ENCODE results near the gene GIMAP7.
"Not testable (repeated sequence)": the region's sequence is repeated elsewhere in the genome, so short reads cannot be mapped to it uniquely, and the experiment has no call there.

GIMAP7 gene

DNA sequence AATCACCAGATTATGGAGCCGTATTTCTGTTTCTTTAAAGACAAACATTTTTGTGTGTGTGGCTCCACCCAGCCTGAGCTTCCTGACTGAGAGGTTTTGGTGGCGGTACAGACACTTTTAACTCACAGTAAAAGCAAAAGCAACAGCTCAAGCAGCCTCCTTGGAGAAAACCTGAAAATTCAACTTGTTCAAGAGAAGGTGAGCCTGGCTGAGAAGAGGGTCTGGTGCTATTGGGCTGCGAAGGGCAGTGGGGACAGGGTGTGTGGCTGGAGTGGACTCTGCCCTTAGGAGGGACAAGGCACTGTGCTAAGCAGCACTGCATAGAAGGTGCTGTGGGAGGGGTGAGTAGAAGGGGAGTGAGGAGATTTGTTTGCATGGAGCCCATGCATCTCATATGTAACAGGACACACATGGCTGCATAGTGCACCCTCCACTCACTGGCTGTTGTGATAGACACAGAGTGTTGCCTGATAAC lies at the start of gene GIMAP7:
Gene GIMAP7 (plus strand): TSS at position 125 of the 475 bp plus-strand sequence. CDS start 5,103 bp downstream, outside the sequence.
- peak; percentile 66 for DNase-seq

DNA sequence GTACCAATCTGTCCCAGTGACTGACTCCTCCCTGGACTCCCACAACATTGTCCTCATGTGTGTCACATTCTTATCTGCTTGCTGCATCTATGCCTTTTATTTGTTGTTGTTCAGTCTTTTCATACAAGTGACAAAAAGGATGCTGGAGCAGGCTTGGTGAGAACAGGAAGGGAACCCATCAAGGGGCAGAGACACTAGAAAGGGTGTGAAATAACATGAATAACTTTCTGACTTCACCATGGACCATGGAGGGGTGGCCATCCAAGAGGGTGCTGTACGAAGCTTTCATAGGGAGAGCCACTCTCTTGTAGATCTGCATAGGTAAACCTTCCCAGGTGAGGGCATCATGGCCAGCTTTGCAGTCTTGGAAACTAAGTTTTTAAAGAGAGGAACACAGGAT lies 49.7 kb upstream of the GIMAP7 start:
- no peak for DNase-seq

GRCh38 chr7:150465414-150465813 lies 49.3 kb upstream of the GIMAP7 start:
- DNase-seq = no peak

DNA sequence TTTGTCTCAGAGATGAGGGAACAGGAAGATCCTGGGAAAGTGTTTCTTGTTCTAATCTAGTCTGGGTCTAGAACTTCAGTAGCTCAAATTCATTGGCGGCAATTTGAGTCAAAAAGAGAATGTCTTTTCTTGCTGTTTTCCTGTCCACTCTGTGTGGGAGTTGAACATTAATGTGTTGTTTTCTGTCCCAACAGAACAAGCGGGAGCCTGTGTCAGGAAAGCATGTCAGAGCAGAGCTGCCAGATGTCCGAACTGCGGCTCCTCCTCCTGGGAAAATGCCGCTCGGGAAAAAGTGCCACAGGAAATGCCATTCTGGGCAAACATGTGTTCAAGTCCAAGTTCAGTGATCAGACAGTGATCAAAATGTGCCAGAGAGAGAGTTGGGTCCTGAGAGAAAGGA lies 48.2 kb upstream of the GIMAP7 start:
- DNase-seq = no peak

GRCh38 chr7:150468241-150468640 lies 46.4 kb upstream of the GIMAP7 start:
- no peak for DNase-seq

DNA sequence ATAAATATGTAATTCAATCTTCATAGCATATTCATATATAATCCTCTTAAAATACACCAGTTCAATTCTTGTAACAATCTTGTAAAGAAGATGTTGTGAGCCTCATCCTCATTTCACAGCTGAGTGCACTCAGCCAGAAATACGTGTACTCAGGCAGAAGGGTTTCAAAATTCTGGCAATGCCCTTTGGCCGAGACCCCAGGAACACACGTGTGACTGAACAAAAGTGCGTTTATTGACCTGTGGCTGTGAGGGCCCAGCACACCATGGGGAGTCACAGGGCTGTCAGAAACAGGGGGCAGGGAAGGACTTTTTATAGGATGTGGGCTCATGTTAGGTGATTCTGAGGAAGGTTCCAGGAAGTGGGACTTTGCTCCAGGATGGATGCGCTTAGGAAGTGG lies 42.8 kb upstream of the GIMAP7 start:
- DNase-seq = no peak

GRCh38 chr7:150473902-150474301 lies 40.8 kb upstream of the GIMAP7 start:
- no peak for DNase-seq

DNA sequence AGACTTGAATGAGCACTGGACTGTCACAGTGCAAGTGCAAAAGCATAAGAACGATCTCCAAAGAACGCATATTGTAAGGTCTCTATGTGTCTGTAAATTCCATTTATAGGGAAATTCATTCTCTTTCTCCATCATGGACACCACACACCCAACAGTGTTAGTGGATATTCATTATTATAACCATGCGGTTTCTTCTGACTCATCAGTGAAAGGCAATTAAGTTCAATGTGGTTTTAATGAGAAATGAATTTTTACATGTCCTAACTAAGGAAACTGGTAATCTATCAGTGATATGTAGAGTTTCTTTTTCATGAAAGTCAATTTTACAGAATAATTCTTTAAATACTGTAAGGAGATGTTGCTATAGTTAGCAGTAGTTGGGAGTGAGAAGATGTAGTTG lies 38.4 kb upstream of the GIMAP7 start:
- DNase-seq = no peak

DNA sequence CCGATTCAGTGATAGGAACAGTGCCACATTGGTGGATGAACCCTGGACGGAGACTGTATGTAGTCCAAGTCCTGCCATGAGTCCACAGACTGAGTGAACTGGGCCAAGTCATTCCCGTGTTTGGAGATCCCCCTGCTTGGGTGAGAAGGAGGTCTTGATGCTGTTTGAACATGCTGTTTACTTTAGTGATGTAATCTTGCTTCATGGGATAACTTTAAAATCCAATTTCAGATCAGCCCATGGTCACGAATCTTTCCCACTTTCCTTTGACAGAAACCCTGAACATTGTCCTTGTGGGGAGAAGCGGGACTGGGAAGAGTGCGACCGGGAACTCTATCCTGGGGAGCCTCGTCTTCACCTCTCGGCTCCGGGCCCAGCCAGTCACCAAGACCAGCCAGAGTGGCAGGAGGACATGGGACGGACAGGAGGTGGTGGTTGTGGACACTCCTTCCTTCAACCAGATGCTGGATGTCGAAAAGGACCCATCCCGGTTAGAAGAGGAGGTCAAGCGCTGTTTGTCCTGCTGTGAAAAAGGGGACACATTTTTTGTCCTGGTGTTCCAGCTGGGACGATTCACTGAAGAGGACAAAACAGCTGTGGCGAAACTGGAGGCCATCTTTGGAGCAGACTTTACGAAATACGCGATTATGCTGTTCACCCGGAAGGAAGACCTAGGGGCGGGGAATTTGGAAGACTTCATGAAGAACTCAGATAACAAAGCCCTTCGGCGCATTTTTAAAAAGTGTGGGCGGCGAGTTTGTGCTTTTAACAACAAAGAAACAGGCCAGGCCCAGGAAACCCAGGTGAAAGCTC lies 37.6 kb upstream of the GIMAP7 start:
- DNase-seq = peak; percentile 64

GRCh38 chr7:150479023-150479716 lies 35.5 kb upstream of the GIMAP7 start:
- DNase-seq = no peak

GRCh38 chr7:150481186-150481920 lies 33.3 kb upstream of the GIMAP7 start:
- no peak for DNase-seq

DNA sequence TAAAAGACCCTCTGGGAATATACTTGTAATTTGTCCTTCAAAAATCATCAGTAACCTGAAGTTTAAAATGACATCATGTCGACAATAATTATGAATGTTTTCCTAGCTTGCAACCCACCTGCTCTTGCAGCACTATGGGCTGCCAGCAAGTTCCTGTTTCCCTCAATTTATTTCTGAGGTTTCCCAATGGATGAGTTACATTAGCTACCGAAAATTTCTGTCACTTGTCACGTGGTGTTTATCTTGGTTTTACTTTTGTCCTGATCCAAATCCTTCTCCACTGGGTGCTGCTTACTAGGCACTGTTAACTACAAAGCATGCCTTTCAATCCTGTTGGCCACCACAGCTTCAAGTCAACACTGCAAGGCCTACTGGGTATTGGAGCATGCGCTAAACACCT lies 32.8 kb upstream of the GIMAP7 start:
- DNase-seq = no peak

GRCh38 chr7:150483514-150483913 lies 31.2 kb upstream of the GIMAP7 start:
- DNase-seq = not testable (repeated sequence)

- not testable (repeated sequence) for DNase-seq
Observed at GRCh38 chr7:150484071-150484470, 30.6 kb upstream of the GIMAP7 start.

- no peak for DNase-seq
Observed at GRCh38 chr7:150487625-150488024, 27.0 kb upstream of the GIMAP7 start.

- DNase-seq = no peak
Observed at GRCh38 chr7:150489782-150490181, 24.9 kb upstream of the GIMAP7 start.

GRCh38 chr7:150493442-150493841 lies 21.2 kb upstream of the GIMAP7 start:
- DNase-seq = not testable (repeated sequence)

DNA sequence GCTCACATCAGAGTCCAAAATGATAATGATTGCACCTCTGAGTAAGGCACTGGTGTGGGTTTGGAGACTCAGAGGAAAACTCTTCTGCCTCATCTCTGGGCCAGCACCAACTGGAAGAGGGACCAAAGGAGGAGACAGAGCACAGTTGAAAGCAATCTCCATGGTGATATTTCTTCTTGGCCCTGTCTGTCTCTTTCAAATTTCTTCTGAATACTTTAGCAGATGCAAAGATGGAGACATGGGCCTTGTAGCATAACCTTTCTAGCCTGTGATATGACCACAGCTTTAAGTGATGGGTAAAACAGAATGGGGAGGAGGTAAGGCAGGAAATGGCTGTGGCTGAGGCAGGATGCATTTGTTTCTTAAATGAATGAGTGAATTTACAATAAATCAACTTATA lies 12.2 kb upstream of the GIMAP7 start:
- DNase-seq = no peak

DNA sequence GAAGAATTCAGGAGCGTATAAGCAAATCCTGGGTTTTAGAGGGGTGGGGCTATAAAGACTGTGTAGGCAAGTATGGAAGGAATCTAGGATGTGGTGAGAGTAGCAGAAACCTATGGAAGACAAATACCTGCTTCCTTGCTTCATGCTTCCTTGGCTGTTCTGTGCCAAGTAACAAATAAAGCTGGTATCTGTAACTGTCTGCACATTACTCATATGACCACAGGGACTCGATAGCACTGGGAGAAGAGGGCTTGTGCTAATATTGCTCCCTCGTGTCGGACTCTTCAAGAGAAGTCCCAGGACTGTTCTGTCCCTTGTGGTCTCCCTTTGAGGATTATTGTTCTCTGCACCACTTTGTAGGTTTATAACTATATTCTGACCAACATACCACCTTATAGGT lies 11.5 kb upstream of the GIMAP7 start:
- DNase-seq = no peak

GRCh38 chr7:150503581-150503980 lies 11.1 kb upstream of the GIMAP7 start:
- peak; percentile 48 for DNase-seq

GRCh38 chr7:150507947-150508602 lies 6.6 kb upstream of the GIMAP7 start:
- DNase-seq = no peak

DNA sequence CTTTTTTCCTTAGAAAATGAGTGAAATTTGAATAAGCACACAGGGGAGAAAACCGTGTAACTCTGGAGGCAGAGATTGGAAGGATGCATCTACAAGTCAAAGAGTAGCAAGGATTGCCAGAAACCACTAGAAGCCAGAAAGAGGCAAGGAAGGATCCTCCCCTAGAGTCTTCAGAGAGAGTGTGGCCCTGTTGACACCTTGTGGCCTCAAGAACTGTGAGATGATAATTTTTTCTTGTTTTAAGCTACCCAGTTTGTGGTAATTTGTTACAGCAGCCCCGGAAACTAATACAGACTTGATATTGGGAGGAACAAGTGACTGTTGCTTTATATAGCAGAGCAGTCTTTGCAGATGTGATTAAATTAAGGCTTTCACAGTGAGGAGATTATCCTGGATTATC lies 3.6 kb upstream of the GIMAP7 start:
- no peak for DNase-seq

- DNase-seq = no peak
Observed at GRCh38 chr7:150513758-150514157, 914 bp upstream of the GIMAP7 start.

All from stimulated activated CD4-positive, alpha-beta T cell treated with anti-CD3 and anti-CD28 coated beads, Interleukin-15, amount 100 ng/mL, for 24 hours (primary cell).